RPMI7951 (cell line): ENCODE measurements around the gene UBASH3B. TPM values are rescaled to one million over a fixed set of nuclear protein-coding genes. Genes with fewer than 3 reads are reported as not detected.

Experiments
- DNase-seq: peaks from one replicate; pipeline ENCODE4 v3.0.0-alpha.2; 2012; ENCODE audit warnings: low read depth
- total RNA-seq: library from RNA; depleted of rRNA; stranded (reverse); fragments of >200 nt; shearing (Covaris generic); gene quantifications from 2 replicates; pipeline ENCODE4 v1.2.3, GENCODE V29; 2014

Gene UBASH3B
- total RNA-seq, 1 experiment from 2014 or later: 16.0 TPM

DNA sequence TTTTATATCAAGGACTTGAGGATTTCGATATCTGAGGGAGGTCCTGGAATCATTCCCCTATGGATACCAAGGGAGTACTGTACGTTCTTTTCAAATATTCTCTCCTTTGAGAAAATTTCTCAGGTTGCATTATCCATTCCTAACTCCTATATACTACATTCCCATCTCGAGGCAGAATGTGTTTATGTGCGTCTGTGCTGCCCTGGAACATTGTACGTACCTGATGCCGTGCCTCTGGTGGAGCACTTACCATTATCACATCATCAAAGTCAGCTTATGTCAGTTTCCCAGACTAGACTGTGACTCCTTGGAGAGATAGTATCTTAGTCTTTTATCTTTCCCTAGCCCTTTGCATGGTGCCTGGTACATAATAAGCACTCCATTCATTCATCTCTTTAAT is 21.7 kb downstream of the UBASH3B start:
- DNase-seq: no peak

DNA sequence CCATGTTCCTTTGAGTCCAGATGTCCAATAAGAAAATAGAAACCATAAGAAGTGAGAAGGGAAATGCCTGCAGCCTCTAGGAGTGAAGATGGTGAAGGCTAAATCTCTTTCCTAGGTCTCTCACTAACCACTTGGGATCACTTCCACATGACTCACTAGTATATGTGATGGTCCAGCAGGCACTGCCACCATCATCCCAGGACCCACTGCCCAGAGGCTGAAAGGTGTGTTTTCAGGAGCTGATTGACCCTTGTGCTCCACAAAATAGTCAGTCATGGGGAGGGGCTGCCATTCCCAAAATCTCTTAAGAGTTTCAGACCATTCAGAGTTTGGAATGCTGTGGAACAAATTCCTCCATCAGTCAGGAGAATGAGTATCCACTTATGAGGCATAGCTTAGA is 22.9 kb downstream of the UBASH3B start:
- no peak for DNase-seq

DNA sequence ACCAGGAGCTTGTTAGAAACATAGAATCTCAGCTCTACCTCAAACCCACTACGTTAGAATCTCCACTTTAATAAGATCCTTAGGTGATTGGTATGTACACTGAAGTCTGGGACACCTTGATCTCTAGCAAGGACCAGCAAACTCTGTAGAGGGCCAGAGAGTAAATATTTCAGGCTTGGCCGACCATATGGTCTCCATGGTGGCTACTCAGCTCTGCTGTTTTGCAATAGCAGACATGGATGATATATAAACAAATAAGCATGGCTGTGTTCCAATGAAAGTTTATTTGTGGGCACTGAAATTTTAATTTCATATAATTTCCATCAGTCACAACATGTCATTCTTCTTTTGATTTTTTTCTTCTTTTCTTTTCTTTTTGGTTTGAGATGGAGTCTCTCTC is 23.9 kb downstream of the UBASH3B start:
- no peak for DNase-seq

GRCh38 chr11:122681070-122681469 is 25.5 kb downstream of the UBASH3B start:
- no peak for DNase-seq

DNA sequence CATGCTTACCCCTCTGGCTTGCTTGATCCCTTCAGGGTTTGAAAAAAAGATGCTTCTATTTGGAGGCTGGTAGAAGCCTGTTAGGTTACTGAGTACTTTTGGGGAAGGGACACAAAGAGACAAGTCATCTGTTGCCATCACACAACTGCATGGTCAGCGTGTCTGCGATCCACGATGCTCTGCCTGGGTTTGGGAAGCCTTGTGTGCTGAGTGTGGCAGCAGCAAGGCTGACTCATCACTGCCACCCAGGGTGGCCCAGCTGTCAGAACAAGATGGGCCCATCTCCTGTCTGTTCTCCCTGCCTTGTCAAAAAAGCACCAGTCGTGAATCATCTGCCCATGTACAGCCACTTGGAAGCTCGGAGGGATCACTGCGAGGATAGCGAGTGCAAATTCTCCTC is 26.2 kb downstream of the UBASH3B start:
- peak; percentile 86 for DNase-seq

DNA sequence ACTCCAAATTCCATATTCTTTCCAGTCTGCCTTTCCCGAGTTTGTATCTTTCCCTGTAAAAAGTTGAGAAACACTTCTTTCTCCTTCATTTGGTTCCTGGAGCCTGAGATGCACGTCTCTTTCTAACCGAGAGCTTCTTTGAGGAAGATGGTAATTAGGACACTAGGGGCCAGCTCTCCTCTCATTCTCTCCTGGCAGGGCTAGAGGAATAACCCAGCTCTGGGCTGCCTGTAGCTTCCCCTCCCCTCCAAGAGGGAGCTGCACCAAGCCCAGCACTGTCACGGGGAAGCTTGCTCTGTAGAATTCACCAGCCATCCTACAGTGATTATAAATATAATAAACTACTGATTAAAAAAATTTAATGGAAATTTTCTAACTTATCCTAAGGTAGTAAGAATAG is 26.9 kb downstream of the UBASH3B start:
- DNase-seq: no peak

- no peak for DNase-seq
Observed at GRCh38 chr11:122685041-122685440, 29.5 kb downstream of the UBASH3B start.

- DNase-seq: no peak
Observed at GRCh38 chr11:122686111-122686510, 30.6 kb downstream of the UBASH3B start.

- no peak for DNase-seq
Observed at GRCh38 chr11:122690384-122690783, 34.9 kb downstream of the UBASH3B start.

- DNase-seq: no peak
Observed at GRCh38 chr11:122690801-122691548, 35.5 kb downstream of the UBASH3B start.

DNA sequence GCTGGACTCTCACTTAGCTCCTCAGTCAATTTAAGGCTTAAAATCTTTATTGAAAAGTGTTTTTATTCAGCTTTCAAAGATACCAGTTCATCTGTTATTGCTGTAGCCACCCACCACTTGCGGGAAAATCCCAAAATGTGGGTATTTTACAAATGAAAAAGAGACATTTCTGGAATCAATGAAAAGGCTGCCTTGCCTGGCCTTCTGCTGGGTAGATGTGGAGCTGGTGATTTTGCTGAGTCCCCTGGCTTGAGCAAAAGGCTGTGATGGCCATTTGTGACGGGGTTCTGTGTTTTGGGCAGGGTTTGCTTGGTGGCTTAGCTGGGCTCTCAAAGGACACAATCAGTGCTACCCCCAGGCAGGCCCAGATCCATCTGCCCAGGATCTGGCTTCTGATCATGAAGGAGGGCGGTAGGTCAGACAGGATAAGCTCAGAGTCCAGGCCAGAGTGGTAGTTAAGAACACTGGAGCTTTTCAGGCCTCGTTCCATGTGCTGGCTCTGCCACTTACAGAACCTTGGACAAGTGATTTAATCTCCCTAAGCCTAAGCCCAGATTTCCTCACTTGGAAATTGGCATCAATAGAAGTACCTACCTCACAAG is 36.1 kb downstream of the UBASH3B start:
- DNase-seq: no peak

- no peak for DNase-seq
Observed at GRCh38 chr11:122692444-122692843, 36.9 kb downstream of the UBASH3B start.

- DNase-seq: no peak
Observed at GRCh38 chr11:122695076-122695615, 39.6 kb downstream of the UBASH3B start.

- DNase-seq: no peak
Observed at GRCh38 chr11:122696662-122697061, 41.1 kb downstream of the UBASH3B start.

GRCh38 chr11:122697636-122698167 is 42.2 kb downstream of the UBASH3B start:
- peak; percentile 56 for DNase-seq

DNA sequence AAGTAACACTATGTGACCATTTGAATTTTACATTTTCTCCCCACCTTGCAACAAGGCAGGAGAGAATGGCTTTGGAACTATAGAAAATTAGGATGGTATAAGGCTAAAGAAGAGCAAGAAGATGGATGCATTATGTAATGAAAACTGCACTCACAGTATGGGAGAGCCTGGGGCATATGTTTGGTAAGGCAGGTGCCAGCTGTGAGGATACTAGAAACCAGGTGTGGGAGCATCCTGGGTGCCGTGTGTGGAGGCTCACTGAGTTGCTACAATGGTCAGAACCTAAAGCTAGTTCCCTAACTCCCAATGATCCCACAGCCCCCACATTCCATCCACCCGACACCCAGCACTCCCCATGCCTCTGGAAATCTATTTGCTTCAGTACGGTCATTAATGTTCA is 42.9 kb downstream of the UBASH3B start:
- no peak for DNase-seq

GRCh38 chr11:122700666-122701065 is 45.1 kb downstream of the UBASH3B start:
- no peak for DNase-seq

DNA sequence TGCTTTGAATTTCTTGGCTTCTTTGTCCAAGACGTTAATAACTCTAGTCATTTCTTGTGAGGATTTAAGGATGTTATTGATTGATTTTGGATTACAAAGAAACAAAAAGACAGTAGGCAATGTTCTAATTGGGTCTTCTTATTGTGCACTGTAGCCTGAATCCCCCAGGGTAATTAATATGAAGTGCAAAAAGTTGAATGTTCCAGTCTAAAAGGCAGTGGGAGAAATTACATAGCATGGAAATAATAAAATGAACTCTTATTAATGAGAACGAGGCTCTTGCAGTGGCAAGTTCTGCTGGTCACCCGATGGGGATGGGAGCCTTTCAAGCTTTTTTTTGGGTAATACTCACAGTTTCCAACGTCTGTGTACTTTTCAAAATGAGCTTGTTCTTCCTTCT is 45.6 kb downstream of the UBASH3B start:
- DNase-seq: no peak

GRCh38 chr11:122703541-122704272 is 48.2 kb downstream of the UBASH3B start:
- peak; percentile 97 for DNase-seq

DNA sequence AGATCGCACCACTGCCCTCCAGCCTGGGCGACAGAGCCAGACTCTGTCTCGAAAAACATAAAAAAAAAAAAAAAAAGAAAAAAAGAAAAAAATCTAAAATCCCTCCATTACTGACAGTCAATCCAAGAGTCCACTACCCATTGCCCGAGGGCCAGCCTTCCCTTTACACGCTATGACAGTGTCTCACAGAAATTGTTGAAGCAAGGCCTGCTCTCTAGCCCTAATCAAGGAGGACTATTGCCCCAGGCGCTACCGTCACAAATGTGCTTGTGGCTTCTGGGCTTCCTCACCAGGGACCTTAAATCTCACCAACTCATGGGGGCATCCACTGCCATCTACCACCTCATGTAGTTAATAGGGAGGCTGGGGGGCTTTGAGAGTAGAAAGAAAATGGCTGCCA is 49.9 kb downstream of the UBASH3B start:
- DNase-seq: no peak

DNA sequence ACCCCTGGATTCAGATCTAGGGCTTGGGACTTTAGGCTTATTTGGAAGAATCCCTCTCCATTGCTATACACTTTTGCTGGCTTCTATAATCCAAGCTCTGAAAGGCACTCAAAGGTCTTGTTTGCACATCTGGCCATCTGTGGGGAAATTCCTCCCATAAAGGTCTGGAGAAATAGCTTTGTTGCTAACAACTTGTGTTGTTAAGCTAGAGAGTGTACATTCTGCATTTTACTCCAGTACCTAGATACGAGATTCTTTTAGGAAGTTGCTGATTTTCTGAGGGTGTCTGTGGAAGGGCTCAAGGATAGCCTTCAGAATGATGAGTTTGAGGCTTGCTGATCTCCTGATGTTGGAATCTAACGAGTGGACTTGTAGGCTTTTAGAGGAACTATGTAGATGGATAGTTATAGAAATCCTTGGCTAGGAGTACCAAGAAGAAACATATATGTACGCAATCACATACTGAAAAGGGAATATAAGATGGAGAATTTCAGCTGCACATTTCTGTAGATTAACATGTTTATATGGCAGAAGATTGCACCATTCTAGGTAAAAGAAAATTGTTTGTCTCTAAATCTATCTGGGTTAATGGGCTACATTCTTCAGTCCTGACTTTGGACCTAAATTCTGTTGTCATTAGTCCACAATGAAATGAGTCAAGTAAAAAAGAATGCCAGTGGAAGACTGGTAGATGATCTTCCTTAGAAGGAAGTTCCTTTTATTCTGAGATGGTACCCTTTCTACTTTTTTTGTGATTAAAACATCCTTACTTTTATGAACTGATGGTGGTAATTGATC is 51.0 kb downstream of the UBASH3B start:
- DNase-seq: peak; percentile 61

- no peak for DNase-seq
Observed at GRCh38 chr11:122707111-122707510, 51.6 kb downstream of the UBASH3B start.
